Measurements from ENCODE around the gene SHANK2. TPM values are rescaled to one million over a fixed set of nuclear protein-coding genes. Genes with fewer than 3 reads are reported as not detected.

The SHANK2 gene
- polyA plus RNA-seq, 3 donors, result 26.5 to 39.6 (median 30.5) TPM

DNA sequence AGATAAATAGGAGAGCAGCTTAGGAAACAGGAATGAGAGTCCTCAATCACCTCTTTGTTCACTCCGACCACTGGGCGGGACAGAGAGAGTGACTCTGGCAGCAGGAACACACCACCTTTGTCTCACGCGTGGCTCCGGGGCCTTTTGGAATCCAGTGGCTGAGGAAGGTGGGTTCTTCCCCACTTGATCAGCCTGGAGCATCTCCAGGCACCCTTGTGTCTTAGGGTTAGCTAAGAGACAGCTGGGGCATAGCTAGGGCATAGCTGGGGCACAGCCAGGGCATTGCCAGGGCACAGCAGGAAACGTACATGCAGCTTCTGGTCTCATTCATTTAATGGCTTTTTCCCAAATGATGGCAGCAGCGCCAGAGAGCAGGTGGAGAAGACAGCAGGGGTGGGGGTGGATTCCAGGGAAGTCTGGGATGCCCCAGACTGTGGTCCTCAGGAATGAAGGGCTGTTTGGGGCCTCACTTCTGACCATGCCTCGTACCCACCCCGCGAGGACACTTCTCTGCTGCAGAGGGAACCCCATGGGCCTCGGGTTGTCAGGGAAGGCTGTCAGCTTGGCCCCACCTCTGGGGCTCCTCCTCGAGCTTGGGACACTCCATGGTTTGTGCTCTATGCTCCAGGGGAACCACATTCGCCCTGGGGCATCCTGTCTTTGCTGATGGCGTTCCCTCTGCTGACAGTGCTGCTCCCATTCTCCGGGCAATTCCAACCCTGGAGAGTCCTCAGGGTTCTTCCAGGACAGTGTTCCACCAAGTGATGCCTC, 30.4 kb upstream of the SHANK2 start:
- DNase-seq (ENCODE audit: extremely low read depth in 1 of 11, low read depth in 9 of 11, low spot score in 4 of 11), result no peak

DNA sequence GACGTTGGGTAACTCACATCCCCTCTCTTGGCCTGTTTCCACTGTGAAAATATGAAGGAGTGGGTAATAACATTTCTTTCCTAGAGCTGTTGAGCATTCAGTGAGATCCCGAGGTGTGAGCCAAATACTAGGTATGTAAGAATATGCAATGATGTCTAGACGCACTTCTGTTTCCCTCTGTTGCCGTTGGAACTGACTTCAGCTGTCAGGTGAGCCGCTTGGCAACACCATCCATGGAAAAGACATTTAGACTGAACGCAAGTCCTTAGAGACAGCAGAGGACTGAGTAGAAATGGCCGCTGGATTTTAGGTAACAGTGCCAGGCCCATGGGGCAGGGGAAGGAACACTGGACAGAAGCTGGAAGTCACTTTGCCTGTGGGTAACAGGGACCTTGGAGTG, 29.5 kb upstream of the SHANK2 start:
- no peak for DNase-seq (ENCODE audit: extremely low read depth in 1 of 11, low read depth in 9 of 11, low spot score in 4 of 11)

DNA sequence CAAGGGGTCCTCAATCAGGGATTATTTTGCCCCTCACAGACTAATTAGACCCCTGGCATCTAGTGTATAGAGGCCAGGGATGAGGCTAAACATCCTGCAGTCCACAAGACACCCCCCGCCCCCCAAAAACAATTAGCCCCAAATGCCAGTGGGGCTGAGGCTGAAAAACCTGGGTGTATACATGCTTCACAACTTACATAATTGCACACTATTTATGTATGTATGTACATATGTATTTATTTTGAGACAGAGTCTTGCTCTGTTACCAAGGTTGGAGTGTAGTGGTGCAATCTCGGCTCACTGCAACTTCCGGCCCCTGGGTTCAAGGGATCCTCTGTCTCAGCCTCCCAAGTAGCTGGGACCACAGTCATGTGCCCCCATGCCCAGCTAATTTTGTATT, 28.8 kb upstream of the SHANK2 start:
- DNase-seq (ENCODE audit: extremely low read depth in 1 of 11, low read depth in 9 of 11, low spot score in 4 of 11), result no peak

DNA sequence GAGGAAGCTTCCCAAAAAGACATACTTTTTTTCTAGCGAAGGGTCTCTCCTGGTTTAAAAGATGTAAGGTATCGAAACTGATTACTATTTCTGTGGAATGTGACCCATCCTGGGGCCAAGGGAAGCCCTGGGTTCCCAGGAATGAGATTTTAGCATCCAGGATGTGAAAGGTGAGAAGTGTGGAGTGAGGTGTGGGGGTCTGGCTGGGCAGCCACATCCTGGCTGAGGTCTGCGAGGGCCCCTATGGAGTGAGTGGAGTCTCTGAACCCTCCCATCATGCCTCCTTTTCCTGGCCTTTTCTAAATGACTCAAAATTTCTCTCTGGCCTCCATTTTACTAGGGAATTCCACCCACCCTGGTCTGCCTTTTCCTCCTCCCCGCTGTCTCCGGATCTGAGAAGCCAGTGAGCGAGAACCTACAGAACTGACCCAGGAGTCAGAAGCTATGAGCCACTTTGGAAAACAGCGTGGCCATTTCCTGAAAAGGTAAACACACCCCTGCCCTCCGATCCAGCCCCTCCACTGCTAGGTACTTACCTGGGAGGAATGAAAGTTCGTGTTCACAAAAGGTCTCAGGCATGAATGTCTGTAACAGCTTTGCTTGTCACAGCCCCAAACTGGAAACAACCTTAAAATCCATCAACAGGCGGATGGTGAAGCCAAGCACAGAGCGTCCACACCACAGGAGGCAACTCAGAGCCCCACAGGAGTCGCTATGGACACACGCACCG, 27.7 kb upstream of the SHANK2 start:
- no peak for DNase-seq (ENCODE audit: extremely low read depth in 1 of 11, low read depth in 9 of 11, low spot score in 4 of 11)

DNA sequence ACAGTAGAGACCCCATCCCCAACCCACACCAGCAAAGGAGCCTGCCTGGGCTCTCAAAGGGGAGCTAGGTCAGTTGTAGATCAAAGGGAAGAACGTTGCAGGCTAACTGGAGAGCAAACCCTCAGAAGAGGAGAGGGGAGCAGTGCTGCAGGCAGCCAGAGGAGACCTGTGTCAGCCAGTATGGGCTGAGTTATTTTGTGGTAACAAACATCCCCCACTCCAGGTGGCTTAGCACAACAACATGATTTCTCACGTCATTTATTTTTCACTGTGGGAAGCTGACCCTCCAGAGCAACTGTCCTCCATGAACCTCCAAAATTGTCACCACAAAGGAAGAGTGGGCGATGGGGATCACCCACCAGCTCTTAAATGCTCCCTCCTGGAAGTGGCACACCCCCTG, 19.8 kb upstream of the SHANK2 start:
- DNase-seq (ENCODE audit: extremely low read depth in 1 of 11, low read depth in 9 of 11, low spot score in 4 of 11), result no peak

DNA sequence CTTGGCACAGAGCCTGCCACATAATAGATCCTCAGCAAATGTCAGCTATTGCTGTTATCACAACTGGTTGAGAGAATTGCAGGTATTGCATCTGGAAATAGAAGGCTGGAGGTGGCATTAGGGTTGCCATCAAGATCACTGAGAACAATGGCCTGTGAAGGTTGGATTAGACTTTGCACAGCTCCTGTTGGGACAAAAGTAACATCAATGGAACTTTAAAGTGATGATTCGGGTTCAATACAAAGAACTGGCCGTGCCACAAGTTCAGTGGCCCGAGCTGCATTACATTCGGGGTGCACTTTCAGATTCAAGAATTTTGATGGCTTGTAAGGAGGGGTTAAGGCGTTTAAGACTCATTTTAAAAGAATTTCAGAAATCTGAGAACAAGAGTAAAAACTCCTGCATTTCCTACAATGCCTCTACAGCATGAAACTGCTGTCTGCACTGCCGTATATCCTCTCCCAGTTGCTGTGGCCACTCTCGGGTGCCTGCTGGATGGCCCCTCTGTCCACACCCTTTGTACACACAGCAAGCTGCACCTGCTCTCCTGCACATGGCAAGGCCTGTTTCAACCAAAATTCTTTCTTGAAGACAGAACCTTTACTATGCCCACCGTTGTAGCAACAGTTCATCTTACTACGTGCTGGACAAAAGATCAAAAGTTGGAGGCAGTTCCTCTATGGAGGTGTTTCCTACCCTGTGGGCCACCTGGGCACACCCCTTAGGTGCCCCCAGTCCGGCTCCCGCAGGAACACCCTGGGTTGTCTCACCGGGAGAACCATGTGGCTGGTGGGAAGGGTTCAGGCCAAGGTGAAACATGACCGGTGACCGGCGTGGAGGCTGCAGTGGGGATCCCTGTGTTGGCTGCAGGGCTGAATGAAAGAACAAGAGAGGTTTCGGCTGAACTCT, 17.5 kb upstream of the SHANK2 start:
- DNase-seq (ENCODE audit: extremely low read depth in 1 of 11, low read depth in 9 of 11, low spot score in 4 of 11), result no peak

DNA sequence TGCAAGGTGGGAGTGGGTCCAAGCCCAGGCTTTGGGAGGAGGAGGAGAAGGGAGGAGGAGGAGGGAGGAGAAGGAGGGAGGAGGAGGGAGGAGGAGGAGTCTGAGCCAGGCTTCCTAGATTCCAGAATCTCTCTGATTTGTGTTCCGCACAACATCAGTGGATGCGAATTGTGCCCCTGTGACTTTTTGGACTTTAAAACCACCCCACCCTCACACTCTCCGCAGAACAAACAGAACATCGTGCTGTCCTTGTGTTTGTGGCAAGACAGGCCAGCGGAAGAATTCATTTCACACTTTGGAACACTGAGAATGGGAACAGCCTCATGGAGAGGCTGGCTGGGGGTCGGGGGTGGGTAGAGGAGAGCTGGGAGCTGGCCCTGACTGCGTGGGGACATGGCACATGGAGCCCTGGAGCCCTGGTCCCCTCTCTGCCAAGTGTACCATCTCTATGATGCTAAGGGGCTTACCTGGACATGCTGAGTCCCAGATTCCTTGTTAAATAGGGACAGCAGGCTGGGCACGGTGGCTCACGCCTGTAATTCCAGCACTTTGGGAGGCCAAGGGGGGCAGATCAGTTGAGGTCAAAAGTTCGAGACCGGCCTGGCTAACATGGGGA, 16.4 kb upstream of the SHANK2 start:
- no peak for DNase-seq (ENCODE audit: extremely low read depth in 1 of 11, low read depth in 9 of 11, low spot score in 4 of 11)

DNA sequence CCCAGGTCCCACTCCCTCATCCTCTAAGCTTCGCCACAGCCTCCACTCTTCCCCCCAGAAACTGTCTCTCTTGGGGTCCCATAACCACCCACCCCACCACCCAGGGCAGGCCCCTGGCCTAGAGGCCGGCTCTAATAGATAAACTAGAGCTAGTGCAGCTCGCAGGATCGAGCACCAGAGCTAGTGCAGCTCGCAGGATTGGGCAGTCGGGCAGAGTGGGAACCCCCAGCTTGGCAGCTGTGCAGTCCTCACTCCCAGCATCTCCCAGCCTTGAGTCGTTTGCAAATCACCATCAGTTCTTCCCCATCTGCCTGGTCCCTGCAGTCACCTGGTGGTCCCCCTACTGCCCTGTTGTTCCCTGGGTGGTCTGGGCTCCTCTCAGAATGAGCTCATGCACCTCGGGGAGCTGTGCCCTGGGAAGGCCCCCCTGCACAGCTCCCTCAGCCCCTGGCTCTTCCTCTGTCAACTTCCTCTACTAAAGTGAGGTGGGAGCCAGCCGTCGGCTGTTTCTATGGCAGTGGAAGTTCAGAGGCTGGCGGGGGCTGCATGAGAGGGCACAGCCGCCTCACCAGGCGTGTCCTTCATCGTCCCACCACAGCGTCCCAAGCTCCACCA, 15.5 kb upstream of the SHANK2 start:
- no peak for DNase-seq (ENCODE audit: extremely low read depth in 1 of 11, low read depth in 9 of 11, low spot score in 4 of 11)

DNA sequence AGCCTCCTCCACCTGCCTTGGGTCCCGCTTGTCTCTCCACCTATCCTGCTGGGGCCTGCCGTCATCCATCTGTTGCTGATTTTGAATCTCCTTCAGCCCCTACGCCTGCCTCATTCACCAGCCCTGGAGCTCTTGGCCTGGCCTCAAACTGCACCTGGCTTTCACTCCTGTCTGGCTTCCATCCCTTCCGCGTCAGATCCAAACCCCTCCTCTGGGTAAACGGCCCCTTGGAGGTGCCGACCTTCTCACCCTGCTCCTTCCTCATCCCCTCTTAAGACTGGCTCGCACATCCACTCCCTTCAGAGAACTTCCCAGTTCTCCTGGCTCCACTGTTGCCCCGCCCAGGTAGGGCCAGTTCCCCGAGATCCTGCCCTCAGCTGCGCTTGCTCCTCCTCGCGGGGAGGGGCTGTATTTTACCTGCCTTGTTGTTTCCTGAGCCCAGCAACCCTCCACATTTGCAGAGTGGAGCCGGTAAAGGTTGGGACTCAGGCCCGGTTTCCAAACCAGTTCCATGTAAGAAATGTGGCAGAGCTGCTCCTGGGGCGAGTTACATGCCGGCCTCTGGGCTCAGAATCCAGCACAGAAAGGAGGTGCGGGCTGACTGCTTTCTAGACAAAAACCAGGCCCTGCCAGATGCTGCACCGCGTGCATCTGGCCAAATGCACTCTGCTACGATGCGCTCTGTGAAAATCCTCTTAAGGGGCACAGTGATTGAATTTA, 13.9 kb upstream of the SHANK2 start:
- DNase-seq (ENCODE audit: extremely low read depth in 1 of 11, low read depth in 9 of 11, low spot score in 4 of 11), result no peak

DNA sequence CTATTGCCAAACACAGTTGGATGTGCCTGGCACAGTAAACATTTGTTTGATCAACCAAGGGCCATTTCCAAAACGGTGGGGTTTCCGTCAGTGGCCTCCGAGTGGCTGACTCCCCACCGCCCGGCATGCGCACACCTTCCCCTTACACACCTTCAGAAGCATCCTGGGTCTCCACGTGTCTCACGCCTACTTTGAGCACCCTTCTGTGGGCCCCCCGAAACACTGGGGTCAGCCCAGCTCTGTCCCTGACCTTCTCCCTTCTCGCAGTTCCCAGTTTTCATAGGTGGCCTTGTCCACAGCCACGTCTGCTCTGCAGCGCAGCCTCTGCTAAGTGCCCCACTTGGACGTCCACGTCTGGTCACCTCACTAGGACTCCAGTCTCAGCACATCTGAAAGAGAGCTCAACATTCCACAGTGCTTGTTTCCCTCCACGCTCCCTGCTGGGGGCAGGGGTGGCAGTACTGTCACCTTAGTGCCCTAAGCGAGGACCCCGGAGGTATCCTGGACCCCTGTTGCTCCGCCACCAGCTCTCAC, 13.2 kb upstream of the SHANK2 start:
- no peak for DNase-seq (ENCODE audit: extremely low read depth in 1 of 11, low read depth in 9 of 11, low spot score in 4 of 11)

DNA sequence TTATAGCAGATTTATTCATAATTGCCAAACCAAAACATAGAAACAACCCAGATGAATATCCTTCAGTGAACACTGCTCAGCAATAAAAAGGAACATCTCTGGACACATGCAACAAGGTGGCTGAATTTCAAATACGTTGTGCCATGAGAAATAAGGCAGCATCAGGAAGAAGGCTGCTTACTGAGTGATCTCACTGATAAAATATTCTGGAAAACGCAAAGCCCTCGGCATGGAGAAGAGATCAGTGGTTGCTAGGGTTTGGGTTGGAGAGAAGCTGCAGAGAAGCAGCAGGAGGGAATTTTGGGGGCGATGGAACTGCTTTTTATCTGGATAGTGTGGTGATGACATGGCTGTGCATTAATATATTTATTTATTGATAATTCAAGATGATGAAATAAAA, 11.0 kb upstream of the SHANK2 start:
- no peak for DNase-seq (ENCODE audit: extremely low read depth in 1 of 11, low read depth in 9 of 11, low spot score in 4 of 11)

DNA sequence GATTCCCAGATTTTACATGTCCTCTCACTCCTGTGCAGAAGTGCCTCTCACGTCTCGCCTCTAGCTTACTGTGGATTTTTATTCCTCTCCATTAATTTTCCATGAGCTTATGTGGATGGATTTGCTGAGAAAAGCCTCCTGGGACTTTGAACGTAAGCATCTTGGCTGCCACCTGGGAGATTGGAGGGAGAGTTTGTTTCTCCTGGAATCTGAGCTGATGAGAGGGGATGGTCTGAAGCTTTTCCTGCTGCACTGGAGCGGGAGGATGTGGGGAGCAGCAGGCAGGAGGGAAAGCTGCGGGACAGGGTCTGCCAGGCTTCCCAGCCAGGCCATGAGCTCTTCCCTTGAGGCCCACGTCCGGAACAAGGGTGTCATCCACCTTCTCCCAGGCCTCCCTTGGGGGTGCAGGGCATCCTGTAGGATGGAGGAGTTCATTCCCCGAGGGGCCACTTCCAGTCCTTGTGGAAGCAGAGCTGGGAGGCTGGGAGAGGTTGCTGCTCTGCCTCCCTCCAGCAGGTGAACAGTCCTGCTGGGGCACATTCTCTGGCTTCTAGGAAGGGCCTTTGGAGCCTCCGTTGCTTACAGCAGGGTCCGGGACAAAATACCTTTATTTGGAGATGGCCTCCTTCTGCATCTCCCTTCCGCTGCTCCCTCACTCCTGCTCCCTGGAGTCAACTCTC, 3.6 kb upstream of the SHANK2 start:
- DNase-seq (ENCODE audit: extremely low read depth in 1 of 11, low read depth in 9 of 11, low spot score in 4 of 11), result no peak

DNA sequence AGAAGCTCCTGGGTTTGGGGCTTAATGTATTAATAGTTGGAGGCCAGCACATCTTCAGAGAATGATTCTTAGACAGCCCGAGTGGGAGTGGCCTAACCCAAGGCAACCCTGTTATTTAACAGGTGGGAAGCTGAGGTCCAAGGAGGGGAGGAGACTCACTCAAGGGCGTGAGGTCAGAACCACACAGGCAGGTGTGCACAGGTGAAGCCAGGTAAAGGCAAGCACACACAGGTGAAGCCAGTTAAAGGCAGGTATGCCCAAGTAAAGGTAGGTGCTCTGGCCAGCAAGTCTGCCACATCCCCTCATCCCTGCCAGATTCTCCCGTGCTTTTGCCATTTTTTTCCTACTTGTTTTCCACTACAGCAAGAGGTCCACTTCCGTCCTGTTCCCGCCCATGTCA, 2.9 kb upstream of the SHANK2 start:
- DNase-seq (ENCODE audit: extremely low read depth in 1 of 11, low read depth in 9 of 11, low spot score in 4 of 11), result no peak

DNA sequence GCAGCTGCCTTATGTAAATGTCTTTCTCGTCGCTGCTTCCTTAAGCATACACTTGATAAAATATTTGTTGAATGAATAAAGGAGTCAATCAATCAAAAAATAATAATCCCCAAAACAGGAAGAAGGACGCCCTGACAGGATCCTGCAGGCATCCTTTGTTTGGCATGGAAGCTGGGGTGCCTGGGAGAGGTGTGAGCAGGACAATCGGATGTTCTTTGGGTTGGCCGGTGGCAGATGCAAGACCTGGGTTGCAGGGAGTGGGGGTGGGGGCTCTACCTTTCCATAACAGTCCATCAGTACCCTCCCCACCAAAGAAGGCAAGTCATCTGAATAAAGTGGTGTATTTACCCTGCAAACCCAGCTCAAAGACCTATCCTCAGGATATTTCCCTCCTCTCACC, 1.4 kb upstream of the SHANK2 start:
- DNase-seq (ENCODE audit: extremely low read depth in 1 of 11, low read depth in 9 of 11, low spot score in 4 of 11), result no peak

DNA sequence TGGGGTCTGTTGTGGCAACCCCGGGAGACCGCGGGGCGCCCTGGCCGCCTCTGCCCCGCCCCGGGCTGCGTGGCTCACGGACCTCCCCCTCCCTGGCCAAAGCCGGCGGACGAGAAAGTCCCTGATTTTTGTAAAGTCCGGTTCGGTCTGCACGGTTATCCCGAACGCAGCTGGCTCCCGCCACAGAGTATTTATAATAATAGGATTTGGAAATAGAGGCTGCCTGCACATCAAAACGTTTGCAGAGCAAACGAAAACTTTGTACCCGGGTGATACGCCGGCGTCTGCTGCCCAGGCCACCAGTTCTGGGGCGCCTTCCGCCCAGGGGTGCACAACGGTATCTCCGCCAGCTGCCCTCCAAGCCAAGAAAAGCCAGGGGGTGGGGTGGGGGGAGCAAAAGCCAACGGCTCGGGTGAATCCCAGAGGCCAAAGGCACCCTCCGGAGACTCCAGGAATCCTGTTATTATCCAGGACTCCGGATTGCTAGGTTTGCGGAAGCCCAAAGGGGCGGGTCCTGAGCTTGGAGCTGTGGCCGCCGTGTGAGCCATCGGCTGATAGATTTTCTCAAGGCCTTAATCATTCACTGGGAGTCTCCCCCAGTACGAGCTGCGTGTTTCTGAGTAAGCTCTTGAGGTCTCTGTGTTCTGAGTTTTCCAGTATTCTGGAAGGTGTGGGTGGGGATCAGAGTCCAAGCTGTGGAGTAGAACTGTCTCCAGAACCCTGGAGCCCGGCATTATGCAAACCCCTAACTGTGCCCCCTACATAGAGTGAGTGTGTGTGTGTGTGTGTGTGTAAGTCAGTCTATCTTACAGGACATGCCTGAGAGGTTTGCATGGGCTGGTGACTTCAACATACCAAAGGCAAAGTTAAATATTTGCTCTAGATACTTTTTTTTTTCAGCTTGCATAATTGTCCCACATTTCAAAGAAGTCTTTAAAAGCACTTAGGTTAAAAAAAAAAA, 673 bp upstream of the SHANK2 start:
- peak in 7 of 11 donors; percentile 40 to 83 (median 61) for DNase-seq (ENCODE audit: extremely low read depth in 1 of 11, low read depth in 9 of 11, low spot score in 4 of 11)

DNA sequence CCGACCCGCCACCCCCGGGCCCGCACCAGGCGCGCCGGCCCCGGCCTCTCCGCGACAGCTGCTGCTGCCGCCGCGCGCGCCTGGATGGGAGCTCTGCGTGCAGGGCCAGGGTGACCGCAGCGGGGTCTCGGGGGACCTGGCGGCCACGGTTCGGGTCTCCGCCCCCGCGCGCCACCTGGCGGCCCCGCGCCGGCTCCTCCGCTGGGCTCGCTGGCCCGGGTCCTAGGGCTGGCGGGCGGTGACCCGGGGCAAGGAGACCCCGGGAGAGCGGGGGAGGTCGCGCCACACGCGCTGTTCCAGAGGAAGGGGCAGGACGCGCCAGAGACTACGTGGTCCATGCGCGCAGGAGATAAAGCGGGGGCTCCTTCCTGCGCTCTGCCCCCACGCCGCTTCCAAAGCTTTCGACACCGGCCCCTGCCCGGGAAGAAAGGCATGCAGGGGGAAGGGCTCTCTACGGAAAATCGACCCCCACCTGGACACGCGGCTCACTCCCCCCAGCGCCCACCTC, 562 bp downstream of the SHANK2 start:
- peak in 3 of 11 donors; percentile 38 to 50 (median 42) for DNase-seq (ENCODE audit: extremely low read depth in 1 of 11, low read depth in 9 of 11, low spot score in 4 of 11)

Data from renal cortex interstitium (tissue), 11 donors.